GM23338 (cell line): ENCODE measurements around the gene F2RL3. TPM values are rescaled to one million over a fixed set of nuclear protein-coding genes. Genes with fewer than 3 reads are reported as not detected.

Experiments used
- ATAC-seq: fragments of 200-7000 bp; cut with Tn5 transposase; 3 replicates; pipeline ENCODE4 v1.9.1; 2020
- DNase-seq: peaks from one replicate; pipeline ENCODE4 v3.0.0-alpha.2; 2015; ENCODE audit warnings: low spot score
- H2AFZ ChIP-seq: fragments of 200-600 bp; sonication (generic); 2 replicates; pipeline ENCODE4 v1.8.0; 2016; ENCODE audit warnings: antibody characterized with exemption, mild to moderate bottlenecking, moderate library complexity
- H3F3A ChIP-seq: fragments of 200-600 bp; sonication (generic); replicated peaks from 2 replicates; pipeline ENCODE4 v1.8.0; 2017; ENCODE audit warnings: antibody characterized with exemption, mixed run types, low read depth
- H3K27ac ChIP-seq: fragments of 200-600 bp; sonication (generic); 2 replicates; pipeline ENCODE4 v1.6.1; 2016; ENCODE audit warnings: low read depth
- H3K27me3 ChIP-seq: fragments of 200-600 bp; sonication (generic); 2 replicates; pipeline ENCODE4 v1.8.0; 2016; ENCODE audit warnings: mild to moderate bottlenecking, mixed run types, moderate library complexity; ENCODE audit not compliant: insufficient read depth
- H3K36me3 ChIP-seq: fragments of 200-600 bp; sonication (generic); 2 replicates; pipeline ENCODE4 v1.8.0; 2016; ENCODE audit warnings: mild to moderate bottlenecking; ENCODE audit not compliant: insufficient read depth
- H3K4me1 ChIP-seq: fragments of 200-600 bp; sonication (generic); 2 replicates; pipeline ENCODE4 v1.8.0; 2016; ENCODE audit warnings: mild to moderate bottlenecking, moderate library complexity; ENCODE audit not compliant: insufficient read depth
- H3K4me2 ChIP-seq: fragments of 200-600 bp; sonication (generic); 2 replicates; pipeline ENCODE4 v1.7.1; 2017; ENCODE audit warnings: mixed run types
- H3K4me3 ChIP-seq: fragments of 200-600 bp; sonication (generic); 2 replicates; pipeline ENCODE4 v1.6.1; 2016; ENCODE audit warnings: mixed run types
- H3K79me2 ChIP-seq: fragments of 200-600 bp; sonication (generic); replicated peaks from 2 replicates; pipeline ENCODE4 v1.8.0; 2017; ENCODE audit warnings: mild to moderate bottlenecking; ENCODE audit not compliant: insufficient read depth
- H3K9me2 ChIP-seq: fragments of 200-600 bp; sonication (generic); 2 replicates; pipeline ENCODE4 v1.8.0; 2017; ENCODE audit not compliant: insufficient read depth
- H4K20me1 ChIP-seq: fragments of 200-600 bp; sonication (generic); replicated peaks from 2 replicates; pipeline ENCODE4 v1.8.0; 2017; ENCODE audit warnings: mild to moderate bottlenecking; ENCODE audit not compliant: insufficient read depth
- H3K27ac Mint-ChIP-seq: 2 replicates; pipeline ENCODE4 v1.8.0; 2020; ENCODE audit warnings: inconsistent platforms, mild to moderate bottlenecking, moderate library complexity, mixed read lengths
- H3K27me3 Mint-ChIP-seq: 3 replicates; pipeline ENCODE4 v1.8.0; 2022; ENCODE audit warnings: low read depth, mild to moderate bottlenecking, moderate library complexity, mixed read lengths, inconsistent platforms; ENCODE audit not compliant: insufficient read depth, poor library complexity
- H3K36me3 Mint-ChIP-seq: 3 replicates; pipeline ENCODE4 v1.8.0; 2021; ENCODE audit warnings: low read depth, mild to moderate bottlenecking, inconsistent platforms, moderate library complexity, mixed read lengths
- H3K4me1 Mint-ChIP-seq: 3 replicates; pipeline ENCODE4 v1.8.0; 2020; ENCODE audit warnings: mild to moderate bottlenecking, inconsistent platforms, mixed read lengths
- H3K4me3 Mint-ChIP-seq: 3 replicates; pipeline ENCODE4 v1.8.0; 2021; ENCODE audit warnings: moderate library complexity, mild to moderate bottlenecking, inconsistent platforms, mixed read lengths
- H3K9me3 Mint-ChIP-seq: 3 replicates; pipeline ENCODE4 v1.8.0; 2020; ENCODE audit warnings: moderate library complexity, mild to moderate bottlenecking, inconsistent platforms, mixed read lengths
- CREB1 ChIP-seq: fragments of 250-450 bp; sonication (Bioruptor Pico); IDR thresholded peaks from 2 replicates; pipeline ENCODE4 v1.5.0; 2020; ENCODE audit warnings: low read depth, mild to moderate bottlenecking, moderate library complexity
- ETS1 ChIP-seq: IDR thresholded peaks from 2 replicates; pipeline ENCODE4 v1.6.1; 2016; ENCODE audit warnings: antibody characterized with exemption
- EZH2 ChIP-seq: fragments of 200-600 bp; sonication (generic); IDR thresholded peaks from one replicate; pipeline ENCODE4 v1.8.0; 2017; ENCODE audit warnings: antibody characterized with exemption, mild to moderate bottlenecking, low read depth; ENCODE audit not compliant: unreplicated experiment
- EZH2phosphoT487 ChIP-seq: fragments of 200-600 bp; sonication (generic); IDR thresholded peaks from one replicate; pipeline ENCODE4 v1.8.1; 2018; ENCODE audit warnings: antibody characterized with exemption; ENCODE audit not compliant: unreplicated experiment
- JUNB ChIP-seq: IDR thresholded peaks from one replicate; pipeline ENCODE4 v1.6.1; 2016; ENCODE audit warnings: antibody characterized with exemption; ENCODE audit not compliant: unreplicated experiment
- NANOG ChIP-seq: IDR thresholded peaks from 2 replicates; pipeline ENCODE4 v1.6.1; 2016; ENCODE audit warnings: antibody characterized with exemption, borderline replicate concordance
- POLR2AphosphoS5 ChIP-seq: IDR thresholded peaks from 2 replicates; pipeline ENCODE4 v1.6.1; 2016; ENCODE audit warnings: antibody characterized with exemption, low read depth
- STAT1 ChIP-seq: IDR thresholded peaks from one replicate; pipeline ENCODE4 v1.6.1; 2016; ENCODE audit warnings: antibody characterized with exemption; ENCODE audit not compliant: unreplicated experiment
- ZNF114 ChIP-seq: fragments of 250-450 bp; sonication (Bioruptor Pico); IDR thresholded peaks from 2 replicates; pipeline ENCODE4 v1.5.0; 2020; ENCODE audit warnings: mild to moderate bottlenecking, moderate library complexity
- ZNF331 ChIP-seq: fragments of 250-450 bp; sonication (Bioruptor Pico); IDR thresholded peaks from 2 replicates; pipeline ENCODE4 v1.5.0; 2020; ENCODE audit warnings: low read depth, mild to moderate bottlenecking, moderate library complexity
- polyA plus RNA-seq: library from polyadenylated mRNA; unstranded; fragments of >200 nt; fragmentation: Nextera tagmentation; extraction: Ambion mirVana; gene quantifications from 2 replicates; pipeline ENCODE4 v1.2.1, GENCODE V29; 2016
- total RNA-seq: library from RNA; depleted of rRNA; stranded (reverse); fragments of >200 nt; shearing (Covaris generic); gene quantifications from 2 replicates; pipeline ENCODE4 v1.2.3, GENCODE V29; 2014
- TF ChIP-seq, protein P1 (sequence below): IDR thresholded peaks from one replicate; pipeline ENCODE4 v1.6.1; 2018; ENCODE audit warnings: antibody characterized with exemption; ENCODE audit not compliant: unreplicated experiment
- TF ChIP-seq, protein P2 (sequence below), 2 experiments: fragments of 200-600 bp in 1 of 2; sonication (generic) in 1 of 2; conservative IDR thresholded peaks; 2 replicates each; pipeline versions ENCODE4 v1.5.1 to v1.6.1; 2016 to 2017; ENCODE audit warnings: antibody characterized with exemption in 2 of 2, low read depth in 2 of 2, mild to moderate bottlenecking in 2 of 2, moderate library complexity in 1 of 2
- TF ChIP-seq, protein P3 (sequence below): fragments of 250-450 bp; sonication (Bioruptor Pico); IDR thresholded peaks from 2 replicates; pipeline ENCODE4 v1.5.0; 2020; ENCODE audit warnings: mild to moderate bottlenecking, moderate library complexity

The F2RL3 gene
- total and polyA plus RNA-seq, 2 experiments from 2014 or later: not detected

DNA sequence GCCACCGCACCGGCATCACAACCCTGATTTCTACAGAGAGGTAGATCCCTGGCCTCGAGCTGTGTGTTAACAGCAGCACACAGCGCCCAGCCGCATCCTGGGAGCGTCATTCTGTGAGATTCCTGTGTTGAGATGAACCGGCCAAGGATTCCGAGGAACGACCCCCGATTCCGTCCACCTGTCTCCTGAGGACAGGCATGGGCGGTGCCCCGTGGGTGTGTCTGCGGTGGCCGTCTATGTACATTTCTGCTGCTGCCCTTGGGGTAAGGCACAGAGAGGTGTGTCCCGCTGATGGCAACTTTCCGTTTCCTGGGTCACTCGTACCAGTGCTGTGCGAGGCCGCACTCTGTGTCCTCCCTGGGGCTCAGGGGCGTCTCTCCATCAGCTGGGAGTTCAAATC is 16.1 kb upstream of the F2RL3 start:
- Mint-ChIP-seq H3K36me3 (peaks cover 63% of the 10 kb centered on the region), H3K4me3 (no peak overlapping the region), H3K27me3 (peaks cover 12% of the 10 kb centered on the region), H3K4me1 (no peaks in the 10 kb centered on the region), H3K27ac (no peak overlapping the region), H3K9me3 (peaks cover 5% of the 10 kb centered on the region; the same call in 2 of the 3 replicates)
- Histone ChIP-seq H3K9me2 (no peaks in the 10 kb centered on the region), H3K27ac (no peak overlapping the region), H3K4me3 (no peak overlapping the region), H3F3A (no peaks in the 10 kb centered on the region), H3K79me2 (peaks cover 15% of the 10 kb centered on the region), H3K27me3 (no peaks in the 10 kb centered on the region), H3K36me3 (peaks cover 10% of the 10 kb centered on the region), H4K20me1 (no peaks in the 10 kb centered on the region; the same call in none of the 2 replicates), H2AFZ (no peak overlapping the region), H3K4me1 (no peaks in the 10 kb centered on the region), H3K4me2 (no peak overlapping the region)
- no peak for TF ChIP-seq JUNB
- no peak for TF ChIP-seq NANOG
- TF ChIP-seq ETS1: no peak
- TF ChIP-seq, protein P1, sequence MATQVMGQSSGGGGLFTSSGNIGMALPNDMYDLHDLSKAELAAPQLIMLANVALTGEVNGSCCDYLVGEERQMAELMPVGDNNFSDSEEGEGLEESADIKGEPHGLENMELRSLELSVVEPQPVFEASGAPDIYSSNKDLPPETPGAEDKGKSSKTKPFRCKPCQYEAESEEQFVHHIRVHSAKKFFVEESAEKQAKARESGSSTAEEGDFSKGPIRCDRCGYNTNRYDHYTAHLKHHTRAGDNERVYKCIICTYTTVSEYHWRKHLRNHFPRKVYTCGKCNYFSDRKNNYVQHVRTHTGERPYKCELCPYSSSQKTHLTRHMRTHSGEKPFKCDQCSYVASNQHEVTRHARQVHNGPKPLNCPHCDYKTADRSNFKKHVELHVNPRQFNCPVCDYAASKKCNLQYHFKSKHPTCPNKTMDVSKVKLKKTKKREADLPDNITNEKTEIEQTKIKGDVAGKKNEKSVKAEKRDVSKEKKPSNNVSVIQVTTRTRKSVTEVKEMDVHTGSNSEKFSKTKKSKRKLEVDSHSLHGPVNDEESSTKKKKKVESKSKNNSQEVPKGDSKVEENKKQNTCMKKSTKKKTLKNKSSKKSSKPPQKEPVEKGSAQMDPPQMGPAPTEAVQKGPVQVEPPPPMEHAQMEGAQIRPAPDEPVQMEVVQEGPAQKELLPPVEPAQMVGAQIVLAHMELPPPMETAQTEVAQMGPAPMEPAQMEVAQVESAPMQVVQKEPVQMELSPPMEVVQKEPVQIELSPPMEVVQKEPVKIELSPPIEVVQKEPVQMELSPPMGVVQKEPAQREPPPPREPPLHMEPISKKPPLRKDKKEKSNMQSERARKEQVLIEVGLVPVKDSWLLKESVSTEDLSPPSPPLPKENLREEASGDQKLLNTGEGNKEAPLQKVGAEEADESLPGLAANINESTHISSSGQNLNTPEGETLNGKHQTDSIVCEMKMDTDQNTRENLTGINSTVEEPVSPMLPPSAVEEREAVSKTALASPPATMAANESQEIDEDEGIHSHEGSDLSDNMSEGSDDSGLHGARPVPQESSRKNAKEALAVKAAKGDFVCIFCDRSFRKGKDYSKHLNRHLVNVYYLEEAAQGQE: no peak
- no peak for TF ChIP-seq POLR2AphosphoS5
- TF ChIP-seq STAT1: no peak
- TF ChIP-seq EZH2phosphoT487: no peak
- no peak for TF ChIP-seq EZH2
- no peak for TF ChIP-seq ZNF331 (CRISPR knock-in tag)
- TF ChIP-seq ZNF114: no peak
- TF ChIP-seq CREB1 (CRISPR knock-in tag): no peak
- TF ChIP-seq, protein P2, sequence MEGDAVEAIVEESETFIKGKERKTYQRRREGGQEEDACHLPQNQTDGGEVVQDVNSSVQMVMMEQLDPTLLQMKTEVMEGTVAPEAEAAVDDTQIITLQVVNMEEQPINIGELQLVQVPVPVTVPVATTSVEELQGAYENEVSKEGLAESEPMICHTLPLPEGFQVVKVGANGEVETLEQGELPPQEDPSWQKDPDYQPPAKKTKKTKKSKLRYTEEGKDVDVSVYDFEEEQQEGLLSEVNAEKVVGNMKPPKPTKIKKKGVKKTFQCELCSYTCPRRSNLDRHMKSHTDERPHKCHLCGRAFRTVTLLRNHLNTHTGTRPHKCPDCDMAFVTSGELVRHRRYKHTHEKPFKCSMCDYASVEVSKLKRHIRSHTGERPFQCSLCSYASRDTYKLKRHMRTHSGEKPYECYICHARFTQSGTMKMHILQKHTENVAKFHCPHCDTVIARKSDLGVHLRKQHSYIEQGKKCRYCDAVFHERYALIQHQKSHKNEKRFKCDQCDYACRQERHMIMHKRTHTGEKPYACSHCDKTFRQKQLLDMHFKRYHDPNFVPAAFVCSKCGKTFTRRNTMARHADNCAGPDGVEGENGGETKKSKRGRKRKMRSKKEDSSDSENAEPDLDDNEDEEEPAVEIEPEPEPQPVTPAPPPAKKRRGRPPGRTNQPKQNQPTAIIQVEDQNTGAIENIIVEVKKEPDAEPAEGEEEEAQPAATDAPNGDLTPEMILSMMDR (conservative IDR thresholded peaks at IDR 0.05; ENCODE audit: low read depth in 2 of 2): no peak
- TF ChIP-seq, protein P3, sequence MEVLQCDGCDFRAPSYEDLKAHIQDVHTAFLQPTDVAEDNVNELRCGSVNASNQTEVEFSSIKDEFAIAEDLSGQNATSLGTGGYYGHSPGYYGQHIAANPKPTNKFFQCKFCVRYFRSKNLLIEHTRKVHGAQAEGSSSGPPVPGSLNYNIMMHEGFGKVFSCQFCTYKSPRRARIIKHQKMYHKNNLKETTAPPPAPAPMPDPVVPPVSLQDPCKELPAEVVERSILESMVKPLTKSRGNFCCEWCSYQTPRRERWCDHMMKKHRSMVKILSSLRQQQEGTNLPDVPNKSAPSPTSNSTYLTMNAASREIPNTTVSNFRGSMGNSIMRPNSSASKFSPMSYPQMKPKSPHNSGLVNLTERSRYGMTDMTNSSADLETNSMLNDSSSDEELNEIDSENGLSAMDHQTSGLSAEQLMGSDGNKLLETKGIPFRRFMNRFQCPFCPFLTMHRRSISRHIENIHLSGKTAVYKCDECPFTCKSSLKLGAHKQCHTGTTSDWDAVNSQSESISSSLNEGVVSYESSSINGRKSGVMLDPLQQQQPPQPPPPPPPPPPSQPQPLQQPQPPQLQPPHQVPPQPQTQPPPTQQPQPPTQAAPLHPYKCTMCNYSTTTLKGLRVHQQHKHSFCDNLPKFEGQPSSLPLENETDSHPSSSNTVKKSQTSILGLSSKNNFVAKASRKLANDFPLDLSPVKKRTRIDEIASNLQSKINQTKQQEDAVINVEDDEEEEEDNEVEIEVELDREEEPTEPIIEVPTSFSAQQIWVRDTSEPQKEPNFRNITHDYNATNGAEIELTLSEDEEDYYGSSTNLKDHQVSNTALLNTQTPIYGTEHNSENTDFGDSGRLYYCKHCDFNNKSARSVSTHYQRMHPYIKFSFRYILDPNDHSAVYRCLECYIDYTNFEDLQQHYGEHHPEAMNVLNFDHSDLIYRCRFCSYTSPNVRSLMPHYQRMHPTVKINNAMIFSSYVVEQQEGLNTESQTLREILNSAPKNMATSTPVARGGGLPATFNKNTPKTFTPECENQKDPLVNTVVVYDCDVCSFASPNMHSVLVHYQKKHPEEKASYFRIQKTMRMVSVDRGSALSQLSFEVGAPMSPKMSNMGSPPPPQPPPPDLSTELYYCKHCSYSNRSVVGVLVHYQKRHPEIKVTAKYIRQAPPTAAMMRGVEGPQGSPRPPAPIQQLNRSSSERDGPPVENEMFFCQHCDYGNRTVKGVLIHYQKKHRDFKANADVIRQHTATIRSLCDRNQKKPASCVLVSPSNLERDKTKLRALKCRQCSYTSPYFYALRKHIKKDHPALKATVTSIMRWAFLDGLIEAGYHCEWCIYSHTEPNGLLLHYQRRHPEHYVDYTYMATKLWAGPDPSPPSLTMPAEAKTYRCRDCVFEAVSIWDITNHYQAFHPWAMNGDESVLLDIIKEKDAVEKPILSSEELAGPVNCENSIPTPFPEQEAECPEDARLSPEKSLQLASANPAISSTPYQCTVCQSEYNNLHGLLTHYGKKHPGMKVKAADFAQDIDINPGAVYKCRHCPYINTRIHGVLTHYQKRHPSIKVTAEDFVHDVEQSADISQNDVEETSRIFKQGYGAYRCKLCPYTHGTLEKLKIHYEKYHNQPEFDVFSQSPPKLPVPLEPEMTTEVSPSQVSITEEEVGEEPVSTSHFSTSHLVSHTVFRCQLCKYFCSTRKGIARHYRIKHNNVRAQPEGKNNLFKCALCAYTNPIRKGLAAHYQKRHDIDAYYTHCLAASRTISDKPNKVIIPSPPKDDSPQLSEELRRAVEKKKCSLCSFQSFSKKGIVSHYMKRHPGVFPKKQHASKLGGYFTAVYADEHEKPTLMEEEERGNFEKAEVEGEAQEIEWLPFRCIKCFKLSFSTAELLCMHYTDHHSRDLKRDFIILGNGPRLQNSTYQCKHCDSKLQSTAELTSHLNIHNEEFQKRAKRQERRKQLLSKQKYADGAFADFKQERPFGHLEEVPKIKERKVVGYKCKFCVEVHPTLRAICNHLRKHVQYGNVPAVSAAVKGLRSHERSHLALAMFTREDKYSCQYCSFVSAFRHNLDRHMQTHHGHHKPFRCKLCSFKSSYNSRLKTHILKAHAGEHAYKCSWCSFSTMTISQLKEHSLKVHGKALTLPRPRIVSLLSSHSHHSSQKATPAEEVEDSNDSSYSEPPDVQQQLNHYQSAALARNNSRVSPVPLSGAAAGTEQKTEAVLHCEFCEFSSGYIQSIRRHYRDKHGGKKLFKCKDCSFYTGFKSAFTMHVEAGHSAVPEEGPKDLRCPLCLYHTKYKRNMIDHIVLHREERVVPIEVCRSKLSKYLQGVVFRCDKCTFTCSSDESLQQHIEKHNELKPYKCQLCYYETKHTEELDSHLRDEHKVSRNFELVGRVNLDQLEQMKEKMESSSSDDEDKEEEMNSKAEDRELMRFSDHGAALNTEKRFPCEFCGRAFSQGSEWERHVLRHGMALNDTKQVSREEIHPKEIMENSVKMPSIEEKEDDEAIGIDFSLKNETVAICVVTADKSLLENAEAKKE: no peak
- ATAC-seq (no peak), DNase-seq (no peak)
